Epithelial cell of esophagus (primary cell): ENCODE data around the gene GRM7.

Experiments used
- DNase-seq: peaks from one replicate; pipeline ENCODE4 v3.0.0; 2010; ENCODE audit warnings: low read depth
- H3K4me3 ChIP-seq: 2 replicates; pipeline ENCODE4 v1.5.1; 2011; ENCODE audit warnings: mild to moderate bottlenecking, low read length, control low read depth
- CTCF ChIP-seq: IDR thresholded peaks from 2 replicates; pipeline ENCODE4 v1.5.1; 2011; ENCODE audit warnings: low read depth, mild to moderate bottlenecking, low read length, control low read depth, inconsistent platforms; ENCODE audit not compliant: insufficient read depth; ENCODE audit errors: missing control alignments

GRM7 gene

GRCh38 chr3:7630925-7631324 is 770.0 kb downstream of the GRM7 start:
- TF ChIP-seq CTCF, result no peak
- DNase-seq, result no peak
- H3K4me3 ChIP-seq, result no peak overlapping the region

- no peak overlapping the region for H3K4me3 ChIP-seq
- TF ChIP-seq CTCF, result no peak
- no peak for DNase-seq
These were observed 771.4 kb downstream of the GRM7 start for GRCh38 chr3:7632305-7632704.

GRCh38 chr3:7637694-7638093 is 776.8 kb downstream of the GRM7 start:
- no peak for DNase-seq
- H3K4me3 ChIP-seq, result no peak overlapping the region
- no peak for TF ChIP-seq CTCF

GRCh38 chr3:7638103-7638502 is 777.2 kb downstream of the GRM7 start:
- no peak for DNase-seq
- no peak overlapping the region for H3K4me3 ChIP-seq
- TF ChIP-seq CTCF, result no peak

- no peak for DNase-seq
- H3K4me3 ChIP-seq, result no peak overlapping the region
- TF ChIP-seq CTCF, result no peak
These were observed 779.9 kb downstream of the GRM7 start for GRCh38 chr3:7640787-7641186.

- no peak for TF ChIP-seq CTCF
- no peak overlapping the region for H3K4me3 ChIP-seq
- no peak for DNase-seq
These were observed 785.9 kb downstream of the GRM7 start for GRCh38 chr3:7646851-7647250.

GRCh38 chr3:7650466-7650865 is 789.6 kb downstream of the GRM7 start:
- H3K4me3 ChIP-seq, result no peak overlapping the region
- no peak for TF ChIP-seq CTCF
- DNase-seq, result no peak
